ENCODE measurements around the gene GRAMD1B.

GRCh38 chr11:123570939-123571580 lies 141.0 kb downstream of the GRAMD1B start:
- TF ChIP-seq POLR2A (IDR thresholded peaks at IDR 0.05) (no peak), CTCF (IDR thresholded peaks at IDR 0.05) (no peak), EP300 (IDR thresholded peaks at IDR 0.05) (no peak)

All from tibial nerve (tissue), 4 donors.